ENCODE data around the gene NECAP2. TPM values are rescaled to one million over a fixed set of nuclear protein-coding genes. Genes with fewer than 3 reads are reported as not detected.
A peak's percentile ranks its signal among the peaks of the same experiment; 100 is the strongest.
"Not testable (repeated sequence)": the region's sequence is repeated elsewhere in the genome, so short reads cannot be mapped to it uniquely, and the experiment has no call there.

Gene NECAP2
- total RNA-seq, 1 experiment from 2014 or later = 29.8 TPM

GRCh38 chr1:16503494-16503893 is 63.0 kb downstream of the NECAP2 start:
- POLR2A ChIA-PET = no interaction called here
- no peak for ATAC-seq

GRCh38 chr1:16505870-16506269 is 65.3 kb downstream of the NECAP2 start:
- H3K9me3 Mint-ChIP-seq; H3K36me3 Mint-ChIP-seq; H3K4me3 Mint-ChIP-seq; H3K27ac Mint-ChIP-seq; DNase-seq (ENCODE audit: low spot score); POLR2A ChIA-PET; H3K4me1 Mint-ChIP-seq; CTCF ChIA-PET; ATAC-seq: not testable (repeated sequence)
- peaks cover 11% of the 10 kb centered on the region for H3K27me3 Mint-ChIP-seq (ENCODE audit: low read depth)

More at GRCh38 chr1:16503494-16503893, 63.0 kb downstream of the NECAP2 start:
- no peaks in the 10 kb centered on the region for H3K4me1 Mint-ChIP-seq
- H3K27ac Mint-ChIP-seq = no peak overlapping the region
- H3K9me3 Mint-ChIP-seq = peaks cover 4% of the 10 kb centered on the region
- H3K4me3 Mint-ChIP-seq = no peak overlapping the region
- no peaks in the 10 kb centered on the region for H3K36me3 Mint-ChIP-seq
- CTCF ChIA-PET = no interaction called here
- DNase-seq (ENCODE audit: low spot score) = no peak
- no peak for TF ChIP-seq ZBTB43 (CRISPR knock-in tag; IDR thresholded peaks at IDR 0.05)
- no peak for TF ChIP-seq SMAD3 (CRISPR knock-in tag; IDR thresholded peaks at IDR 0.05; ENCODE audit: borderline replicate concordance)
- no peak for TF ChIP-seq E2F4 (CRISPR knock-in tag; IDR thresholded peaks at IDR 0.05; ENCODE audit: borderline replicate concordance, low read depth)
- TF ChIP-seq CREM (CRISPR knock-in tag; IDR thresholded peaks at IDR 0.05) = no peak
- TF ChIP-seq JAZF1 (CRISPR knock-in tag; IDR thresholded peaks at IDR 0.05) = no peak
- no peak for TF ChIP-seq ATF6 (CRISPR knock-in tag; IDR thresholded peaks at IDR 0.05)
- TF ChIP-seq FOXJ3 (CRISPR knock-in tag; IDR thresholded peaks at IDR 0.05; ENCODE audit: borderline replicate concordance) = no peak
- TF ChIP-seq RORB (CRISPR knock-in tag; IDR thresholded peaks at IDR 0.05) = no peak
- no peak for TF ChIP-seq TCF7 (CRISPR knock-in tag; IDR thresholded peaks at IDR 0.05; ENCODE audit: low read depth)
- TF ChIP-seq OVOL2 (CRISPR knock-in tag; IDR thresholded peaks at IDR 0.05; ENCODE audit: borderline replicate concordance) = no peak
- TF ChIP-seq TEAD4 (CRISPR knock-in tag; IDR thresholded peaks at IDR 0.05) = no peak
- H3K27me3 Mint-ChIP-seq (ENCODE audit: low read depth) = peaks cover 20% of the 10 kb centered on the region

- CTCF ChIA-PET; H3K9me3 Mint-ChIP-seq; H3K27ac Mint-ChIP-seq; H3K36me3 Mint-ChIP-seq; DNase-seq (ENCODE audit: low spot score); POLR2A ChIA-PET; H3K4me3 Mint-ChIP-seq; ATAC-seq; H3K4me1 Mint-ChIP-seq: not testable (repeated sequence)
- H3K27me3 Mint-ChIP-seq (ENCODE audit: low read depth) = peaks cover 11% of the 10 kb centered on the region
These were observed 66.0 kb downstream of the NECAP2 start for GRCh38 chr1:16506364-16507136.

- H3K36me3 Mint-ChIP-seq, POLR2A ChIA-PET, CTCF ChIA-PET, H3K27ac Mint-ChIP-seq, H3K4me3 Mint-ChIP-seq, H3K4me1 Mint-ChIP-seq, H3K9me3 Mint-ChIP-seq: not testable (repeated sequence)
- DNase-seq (ENCODE audit: low spot score) = peak; percentile 59
- peak; percentile 41; the same call in 1 of the 2 replicates for ATAC-seq
- H3K27me3 Mint-ChIP-seq (ENCODE audit: low read depth) = peaks cover 11% of the 10 kb centered on the region
These were observed 68.4 kb downstream of the NECAP2 start for GRCh38 chr1:16508861-16509445.

Other genes with a start within 250 kb of the NECAP2 start
- gene ARHGEF19, start 228.1 kb upstream of the NECAP2 start, total RNA-seq (2021) = 51.1 to 53.1 TPM (median 52.9 TPM) in 3 replicates
- 3.9 to 5.0 TPM (median 4.9 TPM) in 3 replicates for gene CPLANE2, start 203.5 kb upstream of the NECAP2 start, total RNA-seq (2021)
- 16.6 to 18.0 TPM (median 17.5 TPM) in 3 replicates for gene FBXO42, start 88.2 kb upstream of the NECAP2 start, total RNA-seq (2021)
- gene SZRD1, start 73.5 kb upstream of the NECAP2 start, total RNA-seq (2021) = 94.9 to 113 TPM (median 104 TPM) in 3 replicates
- 0.07 to 0.41 TPM in 2 of 3 replicates, not detected in the other for gene SPATA21, start 3.3 kb upstream of the NECAP2 start, total RNA-seq (2021)
- 1,028 to 1,267 TPM (median 1,197 TPM) in 3 replicates for gene RNU1-1, start 73.6 kb downstream of the NECAP2 start, total RNA-seq (2021)
- gene NBPF1, start 172.8 kb downstream of the NECAP2 start, total RNA-seq (2021) = 17.5 to 18.3 TPM (median 17.9 TPM) in 3 replicates
- 1,028 to 1,267 TPM (median 1,197 TPM) in 3 replicates for gene RNU1-3, start 226.2 kb downstream of the NECAP2 start, total RNA-seq (2021)

Measured in WTC11 (cell line).